HFF-Myc (cell line): ENCODE measurements around the gene PLEKHG3.
"Not testable (repeated sequence)": the region's sequence is repeated elsewhere in the genome, so short reads cannot be mapped to it uniquely, and the experiment has no call there.

Experiments used
- DNase-seq: peaks from one replicate; pipeline ENCODE4 v3.0.0-alpha.2; 2011; ENCODE audit warnings: low read depth; ENCODE audit errors: extremely low read depth
- H3K4me3 ChIP-seq: replicated peaks from 2 replicates; pipeline ENCODE4 v1.5.1; 2011; ENCODE audit warnings: low read depth, mild to moderate bottlenecking, control low read depth, low read length
- CTCF ChIP-seq: IDR thresholded peaks from 2 replicates; pipeline ENCODE4 v1.5.1; 2012; ENCODE audit warnings: mild to moderate bottlenecking, low read depth, low read length, control low read depth; ENCODE audit errors: missing control alignments

The PLEKHG3 gene

GRCh38 chr14:64686282-64686615, 18.0 kb upstream of the PLEKHG3 start:
- TF ChIP-seq CTCF: no peak
- DNase-seq: no peak
- H3K4me3 ChIP-seq: no peak overlapping the region

GRCh38 chr14:64688031-64688430, 16.2 kb upstream of the PLEKHG3 start:
- H3K4me3 ChIP-seq: no peak overlapping the region
- DNase-seq: no peak
- TF ChIP-seq CTCF: no peak

- TF ChIP-seq CTCF: no peak
- DNase-seq: no peak
- no peak overlapping the region for H3K4me3 ChIP-seq
These were observed 15.4 kb upstream of the PLEKHG3 start for GRCh38 chr14:64688811-64689281.

GRCh38 chr14:64689289-64689688, 14.9 kb upstream of the PLEKHG3 start:
- H3K4me3 ChIP-seq: no peak overlapping the region
- DNase-seq: no peak
- no peak for TF ChIP-seq CTCF

GRCh38 chr14:64690607-64691006, 13.6 kb upstream of the PLEKHG3 start:
- not testable (repeated sequence) for H3K4me3 ChIP-seq, DNase-seq

- TF ChIP-seq CTCF: no peak
- H3K4me3 ChIP-seq: no peak overlapping the region
- DNase-seq: no peak
These were observed 12.8 kb upstream of the PLEKHG3 start for GRCh38 chr14:64691376-64691775.

- no peak for DNase-seq
- TF ChIP-seq CTCF: no peak
- H3K4me3 ChIP-seq: no peak overlapping the region
These were observed 11.8 kb upstream of the PLEKHG3 start for GRCh38 chr14:64692189-64692985.
